Neuron (in vitro differentiated cells): ENCODE results near the gene MACC1.
"Not testable (repeated sequence)": the region's sequence is repeated elsewhere in the genome, so short reads cannot be mapped to it uniquely, and the experiment has no call there.

Experiments
- H2AFZ ChIP-seq: one replicate; pipeline ENCODE4 v1.6.1; 2013; ENCODE audit warnings: low read depth, mild to moderate bottlenecking, inconsistent platforms, low read length, moderate library complexity
- H3K27me3 ChIP-seq: one replicate; pipeline ENCODE4 v1.6.1; 2013; ENCODE audit warnings: low read length; ENCODE audit not compliant: insufficient read depth
- H3K36me3 ChIP-seq: one replicate; pipeline ENCODE4 v1.6.1; 2013; ENCODE audit warnings: low read length; ENCODE audit not compliant: insufficient read depth
- H3K4me1 ChIP-seq: one replicate; pipeline ENCODE4 v1.6.1; 2013; ENCODE audit warnings: low read length; ENCODE audit not compliant: insufficient read depth
- H3K4me3 ChIP-seq: 2 replicates; pipeline ENCODE4 v1.5.1; 2013; ENCODE audit warnings: mild to moderate bottlenecking, low read length, moderate library complexity
- H3K9me3 ChIP-seq: one replicate; pipeline ENCODE4 v1.6.1; 2013; ENCODE audit warnings: low read length

MACC1 gene

GRCh38 chr7:20120611-20121168, 96.5 kb downstream of the MACC1 start:
- H3K4me1 ChIP-seq, result peaks cover 13% of the 10 kb centered on the region
- not testable (repeated sequence) for H3K9me3 ChIP-seq, H3K27me3 ChIP-seq, H3K4me3 ChIP-seq, H3K36me3 ChIP-seq, H2AFZ ChIP-seq

- Histone ChIP-seq H2AFZ (no peak overlapping the region), H3K36me3 (no peaks in the 10 kb centered on the region), H3K4me3 (no peak overlapping the region), H3K4me1 (peaks cover 19% of the 10 kb centered on the region), H3K27me3 (no peaks in the 10 kb centered on the region), H3K9me3 (no peaks in the 10 kb centered on the region)
These were observed 100.3 kb downstream of the MACC1 start for GRCh38 chr7:20116869-20117268.

- Histone ChIP-seq H3K9me3 (no peaks in the 10 kb centered on the region), H3K36me3 (no peaks in the 10 kb centered on the region), H2AFZ (no peak overlapping the region), H3K4me1 (peaks cover 19% of the 10 kb centered on the region), H3K27me3 (no peaks in the 10 kb centered on the region), H3K4me3 (no peak overlapping the region)
These were observed 102.7 kb downstream of the MACC1 start for GRCh38 chr7:20114468-20114867.

GRCh38 chr7:20113427-20114027, 103.7 kb downstream of the MACC1 start:
- Histone ChIP-seq H3K9me3 (no peaks in the 10 kb centered on the region), H3K36me3 (no peaks in the 10 kb centered on the region), H3K4me1 (peaks cover 19% of the 10 kb centered on the region), H3K4me3 (no peak overlapping the region), H3K27me3 (no peaks in the 10 kb centered on the region), H2AFZ (peak overlapping the region; percentile 22)

- Histone ChIP-seq H3K4me1 (peaks cover 19% of the 10 kb centered on the region), H3K36me3 (no peaks in the 10 kb centered on the region), H3K27me3 (no peaks in the 10 kb centered on the region), H3K9me3 (no peaks in the 10 kb centered on the region), H2AFZ (peak overlapping the region; percentile 22), H3K4me3 (no peak overlapping the region)
These were observed 104.5 kb downstream of the MACC1 start for GRCh38 chr7:20112696-20113095.

GRCh38 chr7:20111821-20112542, 105.2 kb downstream of the MACC1 start:
- H3K4me3 ChIP-seq, result no peak overlapping the region
- no peak overlapping the region for H2AFZ ChIP-seq
- H3K36me3 ChIP-seq, result no peaks in the 10 kb centered on the region
- peaks cover 19% of the 10 kb centered on the region for H3K4me1 ChIP-seq
- no peaks in the 10 kb centered on the region for H3K9me3 ChIP-seq
- no peaks in the 10 kb centered on the region for H3K27me3 ChIP-seq

- no peaks in the 10 kb centered on the region for H3K27me3 ChIP-seq
- no peak overlapping the region for H3K4me3 ChIP-seq
- H2AFZ ChIP-seq, result no peak overlapping the region
- peaks cover 5% of the 10 kb centered on the region for H3K4me1 ChIP-seq
- H3K36me3 ChIP-seq, result no peaks in the 10 kb centered on the region
- H3K9me3 ChIP-seq, result no peaks in the 10 kb centered on the region
These were observed 109.6 kb downstream of the MACC1 start for GRCh38 chr7:20107582-20107981.

- Histone ChIP-seq H3K4me3 (no peak overlapping the region), H3K27me3 (no peaks in the 10 kb centered on the region), H3K9me3 (no peaks in the 10 kb centered on the region), H3K4me1 (no peaks in the 10 kb centered on the region), H2AFZ (no peak overlapping the region), H3K36me3 (no peaks in the 10 kb centered on the region)
These were observed 112.5 kb downstream of the MACC1 start for GRCh38 chr7:20104696-20105095.

GRCh38 chr7:20102982-20103381, 114.2 kb downstream of the MACC1 start:
- H3K27me3 ChIP-seq, result no peaks in the 10 kb centered on the region
- H3K4me3 ChIP-seq, result no peak overlapping the region
- no peak overlapping the region for H2AFZ ChIP-seq
- no peaks in the 10 kb centered on the region for H3K9me3 ChIP-seq
- no peaks in the 10 kb centered on the region for H3K36me3 ChIP-seq
- H3K4me1 ChIP-seq, result no peaks in the 10 kb centered on the region

- no peaks in the 10 kb centered on the region for H3K27me3 ChIP-seq
- peaks cover 5% of the 10 kb centered on the region for H3K9me3 ChIP-seq
- no peaks in the 10 kb centered on the region for H3K36me3 ChIP-seq
- H3K4me3 ChIP-seq, result no peak overlapping the region
- H3K4me1 ChIP-seq, result no peaks in the 10 kb centered on the region
- no peak overlapping the region for H2AFZ ChIP-seq
These were observed 121.3 kb downstream of the MACC1 start for GRCh38 chr7:20095862-20096261.

- Histone ChIP-seq H3K4me3 (no peak overlapping the region), H3K4me1 (no peaks in the 10 kb centered on the region), H3K9me3 (peaks cover 5% of the 10 kb centered on the region), H2AFZ (no peak overlapping the region), H3K36me3 (no peaks in the 10 kb centered on the region), H3K27me3 (no peaks in the 10 kb centered on the region)
These were observed 121.7 kb downstream of the MACC1 start for GRCh38 chr7:20095436-20095835.

- Histone ChIP-seq H3K9me3 (no peaks in the 10 kb centered on the region), H3K4me1 (no peaks in the 10 kb centered on the region), H2AFZ (no peak overlapping the region), H3K27me3 (no peaks in the 10 kb centered on the region), H3K4me3 (no peak overlapping the region), H3K36me3 (no peaks in the 10 kb centered on the region)
These were observed 127.8 kb downstream of the MACC1 start for GRCh38 chr7:20089431-20089830.

- Histone ChIP-seq H2AFZ (no peak overlapping the region), H3K36me3 (no peaks in the 10 kb centered on the region), H3K27me3 (no peaks in the 10 kb centered on the region), H3K9me3 (no peaks in the 10 kb centered on the region), H3K4me1 (no peaks in the 10 kb centered on the region), H3K4me3 (no peak overlapping the region)
These were observed 132.1 kb downstream of the MACC1 start for GRCh38 chr7:20085086-20085485.
